MG63 (cell line): Measurements from ENCODE around the gene SLC4A9. TPM values are rescaled to one million over a fixed set of nuclear protein-coding genes. Genes with fewer than 3 reads are reported as not detected.
"Not testable (repeated sequence)": the region's sequence is repeated elsewhere in the genome, so short reads cannot be mapped to it uniquely, and the experiment has no call there.

ENCODE experiments used
- DNase-seq: peaks from one replicate; pipeline ENCODE4 v3.0.0-alpha.2; 2020
- H3K27me3 ChIP-seq: fragments of 250-450 bp; sonication (Bioruptor Pico); 2 replicates; pipeline ENCODE4 v1.5.1; 2020; ENCODE audit warnings: mild to moderate bottlenecking, moderate library complexity
- H3K36me3 ChIP-seq: fragments of 250-450 bp; sonication (Bioruptor Pico); 2 replicates; pipeline ENCODE4 v1.5.1; 2020; ENCODE audit warnings: mild to moderate bottlenecking, moderate library complexity
- H3K4me3 ChIP-seq: fragments of 250-450 bp; sonication (Bioruptor Pico); 2 replicates; pipeline ENCODE4 v1.5.1; 2020; ENCODE audit warnings: mild to moderate bottlenecking, moderate library complexity
- H3K9me3 ChIP-seq: fragments of 250-450 bp; sonication (Bioruptor Pico); 2 replicates; pipeline ENCODE4 v1.5.1; 2020; ENCODE audit warnings: mild to moderate bottlenecking, moderate library complexity
- total RNA-seq: library from RNA; depleted of rRNA; stranded (reverse); fragments of >200 nt; shearing (Covaris generic); gene quantifications from 2 replicates; pipeline ENCODE4 v1.2.3, GENCODE V29; 2014; ENCODE audit warnings: low replicate concordance; rRNA removed

The SLC4A9 gene
- total RNA-seq, 1 experiment from 2014 or later = not detected

GRCh38 chr5:140401362-140402257 lies 41.6 kb downstream of the SLC4A9 start, which contains the start of gene ANKHD1:
ANKHD1 (plus strand) TSS chr5:140401833; CDS start chr5:140401968, 135 bp downstream.
- Histone ChIP-seq H3K27me3 (no peaks in the 10 kb centered on the region), H3K4me3 (peak within 1 kb of the TSS; percentile 94), H3K36me3 (peaks cover 11% of the 10 kb centered on the region), H3K9me3 (no peaks in the 10 kb centered on the region)
- peak; percentile 100 for DNase-seq

DNA sequence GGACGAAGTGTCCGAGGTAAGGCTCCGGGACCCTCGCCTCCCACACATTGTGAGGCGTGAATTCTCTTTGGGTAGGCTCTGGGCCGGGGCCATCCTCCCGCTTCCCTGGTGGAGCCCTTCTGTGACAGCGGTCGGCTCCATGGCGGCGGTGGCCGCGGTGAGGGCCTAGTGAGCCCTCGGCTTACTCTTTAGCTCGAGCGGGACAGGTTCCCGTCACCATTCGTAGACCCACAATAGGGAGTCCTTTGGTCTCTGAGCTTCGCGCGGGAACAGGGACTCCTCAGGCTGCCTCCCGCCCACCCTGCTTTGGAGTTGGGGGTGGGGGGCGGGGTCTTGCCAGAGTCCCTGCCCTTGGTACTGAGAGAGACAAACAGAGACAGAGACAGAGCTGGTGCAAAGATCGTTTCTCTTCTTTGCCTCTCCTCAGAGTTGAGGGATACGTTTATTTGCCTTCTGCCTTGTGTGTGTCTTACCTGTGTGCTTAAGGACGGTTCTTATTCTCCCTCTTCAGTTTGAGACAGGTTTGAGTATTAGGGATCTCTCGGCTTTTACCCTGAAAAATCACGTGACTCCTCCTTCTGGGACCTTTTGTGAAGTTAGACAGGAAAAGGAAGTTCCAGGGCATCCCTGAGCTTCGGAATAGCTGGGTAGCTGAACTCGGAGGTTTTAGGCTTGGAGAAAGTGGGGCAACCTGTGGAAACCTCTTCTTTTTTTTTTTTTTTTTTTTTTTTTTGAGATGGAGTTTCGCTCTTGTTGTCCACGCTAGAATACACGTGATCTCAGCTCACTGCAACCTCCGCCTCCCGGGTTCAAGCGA lies 42.5 kb downstream of the SLC4A9 start:
- H3K27me3 ChIP-seq = no peaks in the 10 kb centered on the region
- peak; percentile 58 for DNase-seq
- peak overlapping the region; percentile 94 for H3K4me3 ChIP-seq
- peaks cover 14% of the 10 kb centered on the region for H3K36me3 ChIP-seq
- H3K9me3 ChIP-seq = no peaks in the 10 kb centered on the region

GRCh38 chr5:140403613-140404012 lies 43.6 kb downstream of the SLC4A9 start:
- H3K9me3 ChIP-seq = no peaks in the 10 kb centered on the region
- no peaks in the 10 kb centered on the region for H3K27me3 ChIP-seq
- no peak for DNase-seq
- H3K4me3 ChIP-seq = peak overlapping the region; percentile 94
- peaks cover 14% of the 10 kb centered on the region for H3K36me3 ChIP-seq

DNA sequence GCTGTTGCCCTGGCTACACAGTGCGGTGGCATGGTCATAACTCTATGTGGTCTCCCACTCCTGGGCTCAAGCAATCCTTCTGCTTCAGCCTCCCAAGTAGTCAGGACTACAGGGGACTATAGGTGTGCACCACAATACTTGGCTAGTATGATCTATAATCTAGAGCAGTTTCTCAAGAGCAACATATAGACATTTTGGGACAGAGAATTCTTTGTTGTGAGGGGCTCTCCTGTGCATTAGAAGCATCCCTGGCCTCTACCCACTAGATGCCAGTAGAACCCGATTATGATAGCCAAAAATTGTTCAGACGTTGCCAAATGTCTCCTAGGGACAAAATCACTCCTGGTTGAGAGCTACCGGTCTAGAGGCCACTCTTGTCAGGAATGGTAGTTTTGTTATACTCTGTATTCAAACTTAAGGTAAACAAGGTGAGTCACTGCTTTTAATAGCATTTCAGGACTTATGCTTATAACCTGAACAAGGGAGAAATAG lies 48.8 kb downstream of the SLC4A9 start:
- peaks cover 10% of the 10 kb centered on the region for H3K36me3 ChIP-seq
- DNase-seq = no peak

DNA sequence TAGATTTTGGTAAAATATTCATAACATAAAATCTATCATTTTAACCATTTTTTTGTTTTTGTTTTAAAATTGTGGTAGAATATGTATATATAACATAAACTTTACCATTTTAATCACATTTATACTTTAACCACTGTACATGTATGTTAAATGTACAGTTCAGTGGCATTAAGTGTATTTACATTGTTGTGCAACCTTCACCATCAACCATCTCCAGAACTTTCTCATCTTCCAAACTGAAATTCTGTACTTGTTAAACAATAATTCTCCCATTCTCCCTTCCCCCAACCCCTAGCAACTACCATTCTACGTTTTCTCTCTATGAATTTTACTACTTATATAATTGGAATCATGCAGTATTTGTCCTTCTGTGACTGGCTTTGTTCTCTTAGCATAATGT lies 53.2 kb downstream of the SLC4A9 start:
- H3K36me3 ChIP-seq = peaks cover 10% of the 10 kb centered on the region
- no peaks in the 10 kb centered on the region for H3K27me3 ChIP-seq
- H3K4me3 ChIP-seq = no peak overlapping the region
- DNase-seq = no peak
- no peaks in the 10 kb centered on the region for H3K9me3 ChIP-seq

More for the DNA sequence above, 48.8 kb downstream of the SLC4A9 start:
- Histone ChIP-seq H3K4me3 (no peak overlapping the region), H3K9me3 (no peaks in the 10 kb centered on the region), H3K27me3 (no peaks in the 10 kb centered on the region)

DNA sequence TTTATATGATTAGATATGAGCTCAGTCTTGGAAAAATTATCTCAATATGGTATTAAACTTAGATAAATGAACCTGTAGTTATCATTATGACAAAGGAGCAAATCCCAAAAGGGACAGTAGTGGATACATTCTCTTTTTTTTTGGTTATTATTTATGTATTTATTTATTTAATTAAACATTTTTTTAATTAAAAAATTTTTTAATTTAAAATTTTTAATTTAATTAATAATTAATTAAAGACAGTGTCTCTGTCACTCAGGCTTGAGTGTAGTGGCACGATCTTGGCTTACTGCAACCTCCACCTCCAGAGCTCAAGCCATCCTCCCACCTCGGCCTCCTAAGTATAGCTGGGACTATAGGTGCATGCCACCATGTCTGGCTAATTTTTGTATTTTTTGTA lies 57.2 kb downstream of the SLC4A9 start:
- Histone ChIP-seq H3K4me3 (no peak overlapping the region), H3K9me3 (no peaks in the 10 kb centered on the region)

DNA sequence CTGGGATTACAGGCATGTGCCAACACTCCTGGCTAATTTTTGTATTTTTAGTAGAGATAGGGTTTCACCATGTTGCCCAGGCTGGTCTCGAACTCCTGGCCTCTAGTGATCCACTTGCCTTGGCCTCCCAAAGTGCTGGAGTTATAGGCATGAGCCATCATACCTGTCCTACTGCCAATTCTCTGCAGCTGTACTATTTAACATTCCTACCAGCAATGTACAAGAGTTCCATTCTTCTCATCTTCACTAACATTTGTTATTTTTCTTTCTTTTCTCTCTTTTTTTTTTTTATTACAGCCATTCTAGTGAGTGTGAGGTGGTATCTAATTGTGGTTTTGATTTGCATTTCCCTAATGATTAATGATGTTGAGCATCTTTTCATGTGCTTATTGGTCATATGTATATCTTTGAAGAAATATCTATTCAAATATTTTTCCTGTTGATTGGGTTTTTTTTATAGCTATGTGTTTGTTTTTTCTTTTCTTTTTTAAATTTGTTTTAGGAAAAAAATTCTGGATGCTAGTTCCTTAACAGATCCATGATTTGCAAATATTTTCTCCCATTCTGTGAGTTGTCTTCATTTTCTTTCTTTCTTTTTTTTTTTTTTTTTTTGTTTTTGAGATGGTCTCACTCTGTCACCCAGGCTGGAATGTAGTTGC lies 59.0 kb downstream of the SLC4A9 start:
- H3K4me3 ChIP-seq = no peak overlapping the region
- H3K9me3 ChIP-seq = no peaks in the 10 kb centered on the region
- H3K27me3 ChIP-seq = no peaks in the 10 kb centered on the region
- peaks cover 7% of the 10 kb centered on the region for H3K36me3 ChIP-seq
- DNase-seq = no peak

More for the DNA sequence above, 57.2 kb downstream of the SLC4A9 start:
- Histone ChIP-seq H3K36me3 (peaks cover 10% of the 10 kb centered on the region), H3K27me3 (no peaks in the 10 kb centered on the region)
- no peak for DNase-seq

GRCh38 chr5:140420226-140420570 lies 60.2 kb downstream of the SLC4A9 start:
- Histone ChIP-seq H3K27me3 (no peaks in the 10 kb centered on the region), H3K9me3 (no peaks in the 10 kb centered on the region), H3K36me3 (no peaks in the 10 kb centered on the region; the same call in none of the 2 replicates), H3K4me3 (no peak overlapping the region)
- DNase-seq = no peak

GRCh38 chr5:140420665-140421361 lies 60.8 kb downstream of the SLC4A9 start:
- no peaks in the 10 kb centered on the region for H3K9me3 ChIP-seq
- no peaks in the 10 kb centered on the region for H3K27me3 ChIP-seq
- no peak for DNase-seq
- H3K36me3 ChIP-seq = peaks cover 3% of the 10 kb centered on the region
- H3K4me3 ChIP-seq = no peak overlapping the region

- not testable (repeated sequence) for H3K4me3 ChIP-seq, H3K36me3 ChIP-seq, H3K9me3 ChIP-seq, H3K27me3 ChIP-seq, DNase-seq
Measured at GRCh38 chr5:140421375-140421774, 61.4 kb downstream of the SLC4A9 start.

DNA sequence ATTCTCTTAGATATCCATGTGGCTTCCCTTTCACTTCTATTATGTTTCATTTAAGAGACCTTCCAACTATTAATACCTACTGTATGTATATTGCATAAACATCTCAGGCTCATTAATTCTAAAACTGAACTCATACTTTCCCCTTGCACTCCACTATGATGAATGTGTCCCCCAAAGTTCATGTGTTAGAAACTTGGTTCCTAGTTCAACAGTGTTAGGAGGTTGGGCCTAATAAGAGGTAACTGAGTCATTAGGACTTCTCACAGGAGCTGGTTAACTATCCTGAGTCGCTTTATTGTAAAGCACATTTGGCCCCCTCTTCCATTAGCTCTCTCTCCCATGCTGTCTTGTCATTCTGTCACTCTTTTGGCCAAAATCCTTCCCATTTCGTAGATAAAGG lies 63.6 kb downstream of the SLC4A9 start:
- Histone ChIP-seq H3K9me3 (no peaks in the 10 kb centered on the region), H3K4me3 (no peak overlapping the region), H3K36me3 (peaks cover 3% of the 10 kb centered on the region), H3K27me3 (no peaks in the 10 kb centered on the region)
- no peak for DNase-seq

GRCh38 chr5:140424135-140424534 lies 64.1 kb downstream of the SLC4A9 start:
- no peak for DNase-seq
- Histone ChIP-seq H3K36me3 (peaks cover 3% of the 10 kb centered on the region), H3K27me3 (no peaks in the 10 kb centered on the region)

More at GRCh38 chr5:140424135-140424534, 64.1 kb downstream of the SLC4A9 start:
- Histone ChIP-seq H3K9me3 (no peaks in the 10 kb centered on the region), H3K4me3 (no peak overlapping the region)

Other genes starting within 250 kb of the SLC4A9 start
- 6.9 and 15.8 TPM in 2 replicates for gene PURA, start 246.1 kb upstream of the SLC4A9 start, total RNA-seq
- 1.4 TPM in 2 replicates for gene IGIP, start 234.3 kb upstream of the SLC4A9 start, total RNA-seq
- gene CYSTM1, start 185.0 kb upstream of the SLC4A9 start, total RNA-seq = 12.9 and 29.4 TPM in 2 replicates
- gene PFDN1, start 57.1 kb upstream of the SLC4A9 start, total RNA-seq = 240 and 304 TPM in 2 replicates
- 27.9 and 40.0 TPM in 2 replicates for gene HBEGF, start 13.6 kb upstream of the SLC4A9 start, total RNA-seq
- 38.6 and 72.6 TPM in 2 replicates for gene ANKHD1, start 41.6 kb downstream of the SLC4A9 start, total RNA-seq
- gene EIF4EBP3, start 187.5 kb downstream of the SLC4A9 start, total RNA-seq = 4.0 and 4.5 TPM in 2 replicates
- gene SRA1, start 197.3 kb downstream of the SLC4A9 start, total RNA-seq = 62.1 and 92.9 TPM in 2 replicates
- gene APBB3, start 204.4 kb downstream of the SLC4A9 start, total RNA-seq = 7.2 and 12.5 TPM in 2 replicates
- 21.7 and 24.8 TPM in 2 replicates for gene SLC35A4, start 204.6 kb downstream of the SLC4A9 start, total RNA-seq